ENCODE data around the gene NTRK1. TPM values are rescaled to one million over a fixed set of nuclear protein-coding genes. Genes with fewer than 3 reads are reported as not detected.

NTRK1 gene
- total RNA-seq, 1 donor from 2014 or later: 0.23 TPM

DNA sequence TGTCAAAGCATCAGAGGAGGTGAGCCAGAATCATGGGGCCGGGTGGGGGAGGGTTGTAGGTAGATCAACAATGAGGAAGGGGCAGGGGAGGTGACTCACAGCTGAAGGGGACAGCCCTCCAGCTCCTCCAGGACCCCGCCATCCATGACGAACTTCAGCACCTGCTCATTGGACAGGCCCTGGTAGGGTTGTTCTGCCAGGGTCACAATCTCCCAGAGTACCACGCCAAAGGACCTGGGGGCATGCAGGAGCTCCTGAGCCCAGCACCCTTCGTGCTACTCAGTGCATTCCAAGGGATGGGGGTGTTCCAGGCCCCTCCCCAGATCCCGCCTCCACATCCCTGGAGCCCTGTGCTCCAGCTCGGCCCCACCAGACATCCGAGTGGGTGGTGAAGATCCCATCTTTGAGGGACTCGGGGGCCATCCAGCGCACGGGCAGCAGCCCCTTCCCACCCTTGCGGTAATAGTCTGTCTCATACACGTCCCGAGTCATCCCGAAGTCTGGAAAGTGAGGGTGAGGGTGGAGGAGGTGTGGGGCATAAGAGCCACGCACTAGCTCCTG, 19.3 kb upstream of the NTRK1 start:
- DNase-seq (ENCODE audit: low spot score): no peak
- H3K27ac Mint-ChIP-seq (ENCODE audit: unreplicated experiment): no peak overlapping the region
- peaks cover 5% of the 10 kb centered on the region for H3K4me1 Mint-ChIP-seq (ENCODE audit: unreplicated experiment)
- TF ChIP-seq, protein P1, sequence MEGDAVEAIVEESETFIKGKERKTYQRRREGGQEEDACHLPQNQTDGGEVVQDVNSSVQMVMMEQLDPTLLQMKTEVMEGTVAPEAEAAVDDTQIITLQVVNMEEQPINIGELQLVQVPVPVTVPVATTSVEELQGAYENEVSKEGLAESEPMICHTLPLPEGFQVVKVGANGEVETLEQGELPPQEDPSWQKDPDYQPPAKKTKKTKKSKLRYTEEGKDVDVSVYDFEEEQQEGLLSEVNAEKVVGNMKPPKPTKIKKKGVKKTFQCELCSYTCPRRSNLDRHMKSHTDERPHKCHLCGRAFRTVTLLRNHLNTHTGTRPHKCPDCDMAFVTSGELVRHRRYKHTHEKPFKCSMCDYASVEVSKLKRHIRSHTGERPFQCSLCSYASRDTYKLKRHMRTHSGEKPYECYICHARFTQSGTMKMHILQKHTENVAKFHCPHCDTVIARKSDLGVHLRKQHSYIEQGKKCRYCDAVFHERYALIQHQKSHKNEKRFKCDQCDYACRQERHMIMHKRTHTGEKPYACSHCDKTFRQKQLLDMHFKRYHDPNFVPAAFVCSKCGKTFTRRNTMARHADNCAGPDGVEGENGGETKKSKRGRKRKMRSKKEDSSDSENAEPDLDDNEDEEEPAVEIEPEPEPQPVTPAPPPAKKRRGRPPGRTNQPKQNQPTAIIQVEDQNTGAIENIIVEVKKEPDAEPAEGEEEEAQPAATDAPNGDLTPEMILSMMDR (IDR thresholded peaks at IDR 0.05; ENCODE audit: unreplicated experiment): no peak
- H3K36me3 Mint-ChIP-seq (ENCODE audit: low read depth, unreplicated experiment): no peaks in the 10 kb centered on the region
- H3K27me3 Mint-ChIP-seq (ENCODE audit: unreplicated experiment): peaks cover 30% of the 10 kb centered on the region
- no peak overlapping the region for H3K4me3 Mint-ChIP-seq (ENCODE audit: unreplicated experiment)
- no peaks in the 10 kb centered on the region for H3K9me3 Mint-ChIP-seq (ENCODE audit: unreplicated experiment)

DNA sequence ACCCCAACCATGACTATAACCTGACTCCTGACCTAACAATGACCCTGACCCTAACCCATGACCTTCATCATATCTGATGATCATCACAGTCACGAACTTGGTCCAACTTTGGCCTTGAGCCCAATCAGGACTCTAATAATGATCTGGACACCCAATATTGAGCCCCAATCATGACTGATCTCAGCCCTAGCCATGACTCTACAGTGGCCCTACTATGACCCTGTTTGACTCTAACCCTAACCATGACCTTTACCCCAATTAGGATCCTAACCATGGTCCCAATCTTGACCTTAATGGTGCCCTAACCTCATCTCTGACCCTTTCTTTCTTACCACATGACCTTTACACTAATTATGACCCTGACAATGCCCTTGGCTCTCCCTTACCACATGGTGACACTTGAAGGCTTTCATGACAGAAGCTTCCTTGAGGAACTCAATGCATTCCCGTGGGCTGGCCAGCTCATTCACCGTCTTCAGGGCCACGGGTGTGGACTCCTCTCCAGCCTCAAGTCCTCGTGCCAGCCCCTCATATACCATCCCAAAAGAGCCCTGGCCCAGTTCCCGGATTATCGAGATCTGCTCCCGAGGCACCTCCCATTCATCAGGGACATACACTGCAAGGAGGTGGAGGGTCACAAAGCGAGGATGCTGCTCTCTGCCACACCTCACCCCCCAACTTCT, 17.9 kb upstream of the NTRK1 start:
- Mint-ChIP-seq H3K27me3 (ENCODE audit: unreplicated experiment) (peaks cover 35% of the 10 kb centered on the region), H3K27ac (ENCODE audit: unreplicated experiment) (no peak overlapping the region), H3K4me3 (ENCODE audit: unreplicated experiment) (peak overlapping the region; percentile 18), H3K9me3 (ENCODE audit: unreplicated experiment) (no peaks in the 10 kb centered on the region), H3K36me3 (ENCODE audit: low read depth, unreplicated experiment) (no peaks in the 10 kb centered on the region), H3K4me1 (ENCODE audit: unreplicated experiment) (peaks cover 5% of the 10 kb centered on the region)
- TF ChIP-seq, protein P1 (IDR thresholded peaks at IDR 0.05; ENCODE audit: unreplicated experiment): no peak
- no peak for DNase-seq (ENCODE audit: low spot score)

DNA sequence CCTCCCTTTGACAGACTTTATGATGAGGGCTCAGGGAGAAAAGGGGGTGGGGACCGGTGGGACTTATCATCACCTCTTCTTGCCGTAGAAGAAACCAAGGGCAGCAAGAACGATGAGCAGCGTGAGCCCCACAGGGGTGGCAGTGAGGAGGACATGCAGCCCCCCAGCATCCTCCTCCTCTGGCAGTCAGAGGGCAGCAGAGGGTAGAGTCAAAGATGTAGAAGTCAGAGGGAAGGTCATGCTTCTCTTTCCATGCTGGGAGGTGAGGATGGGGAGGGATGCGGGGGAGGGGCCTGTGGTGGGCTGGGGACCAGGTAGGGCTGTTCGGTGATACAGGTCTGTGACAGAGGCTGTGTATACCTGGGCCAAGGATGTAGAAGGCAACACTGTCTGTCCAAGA, 16.6 kb upstream of the NTRK1 start:
- TF ChIP-seq, protein P1 (IDR thresholded peaks at IDR 0.05; ENCODE audit: unreplicated experiment): no peak
- Mint-ChIP-seq H3K9me3 (ENCODE audit: unreplicated experiment) (no peaks in the 10 kb centered on the region), H3K4me1 (ENCODE audit: unreplicated experiment) (peaks cover 12% of the 10 kb centered on the region), H3K27me3 (ENCODE audit: unreplicated experiment) (peaks cover 38% of the 10 kb centered on the region), H3K27ac (ENCODE audit: unreplicated experiment) (peak overlapping the region; percentile 72), H3K36me3 (ENCODE audit: low read depth, unreplicated experiment) (no peaks in the 10 kb centered on the region), H3K4me3 (ENCODE audit: unreplicated experiment) (no peak overlapping the region)
- DNase-seq (ENCODE audit: low spot score): no peak

DNA sequence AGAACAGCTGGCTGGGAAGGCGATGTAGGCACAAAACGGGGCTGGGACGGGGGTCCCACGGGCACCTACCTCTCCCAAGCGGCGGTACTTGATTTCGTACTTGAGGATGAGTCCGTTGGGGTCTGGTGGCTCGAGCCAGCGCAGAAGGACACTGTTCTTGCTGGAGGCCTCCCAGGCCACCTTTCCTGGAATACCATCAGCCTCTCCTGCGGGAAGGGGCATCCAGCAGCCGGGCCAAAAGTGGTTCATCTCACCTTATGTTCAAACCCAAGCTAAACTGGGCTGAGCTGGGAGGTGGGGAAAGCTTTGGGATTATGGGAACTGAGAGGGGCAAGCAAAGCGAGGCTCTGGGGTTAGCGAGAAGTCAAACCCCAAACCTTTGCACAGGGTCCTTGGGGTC, 16.0 kb upstream of the NTRK1 start:
- TF ChIP-seq, protein P1 (IDR thresholded peaks at IDR 0.05; ENCODE audit: unreplicated experiment): no peak
- no peaks in the 10 kb centered on the region for H3K36me3 Mint-ChIP-seq (ENCODE audit: low read depth, unreplicated experiment)
- no peaks in the 10 kb centered on the region for H3K9me3 Mint-ChIP-seq (ENCODE audit: unreplicated experiment)
- peaks cover 13% of the 10 kb centered on the region for H3K4me1 Mint-ChIP-seq (ENCODE audit: unreplicated experiment)
- peaks cover 40% of the 10 kb centered on the region for H3K27me3 Mint-ChIP-seq (ENCODE audit: unreplicated experiment)
- no peak for DNase-seq (ENCODE audit: low spot score)
- H3K4me3 Mint-ChIP-seq (ENCODE audit: unreplicated experiment): no peak overlapping the region
- no peak overlapping the region for H3K27ac Mint-ChIP-seq (ENCODE audit: unreplicated experiment)

Data from endothelial cell (in vitro differentiated cells).